ENCODE measurements around the gene LRMDA.

Gene LRMDA

DNA sequence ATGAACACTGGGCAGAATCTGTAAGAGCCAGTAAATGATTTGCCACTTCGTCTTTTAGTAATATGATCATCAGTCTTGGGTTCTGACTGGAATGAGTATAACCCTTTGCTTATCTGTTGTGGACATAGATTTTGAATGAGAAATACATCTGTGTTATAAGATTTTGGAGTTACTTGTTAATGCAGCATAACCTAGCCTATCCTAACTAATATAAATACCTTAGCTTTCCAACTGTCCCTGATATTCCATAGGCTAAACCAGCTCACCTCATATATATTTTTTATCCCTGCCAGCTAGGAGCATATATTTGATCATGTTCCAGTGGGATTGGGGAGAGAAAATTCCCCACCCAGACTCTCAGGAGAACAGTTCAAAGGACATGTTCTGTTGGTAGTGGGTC is 15.1 kb downstream of the LRMDA start:
- CTCF ChIA-PET, result no interaction called here
- H3K27ac ChIP-seq (ENCODE audit: extremely low read depth, low read depth, low read length), result no peak overlapping the region
- no peak for TF ChIP-seq ZNF473 (tag by site-specific recombination; IDR thresholded peaks at IDR 0.05)
- TF ChIP-seq SETDB1 (IDR thresholded peaks at IDR 0.05; ENCODE audit: insufficient read length, low read length), result peak; percentile 75
- H3K36me3 ChIP-seq (ENCODE audit: control insufficient read depth in 2 of 2, insufficient read depth in 1 of 2, low read length in 2 of 2), result no peaks in the 10 kb centered on the region
- H3K9me3 ChIP-seq (ENCODE audit: control insufficient read depth, insufficient read depth, low read depth, low read length), result no peaks in the 10 kb centered on the region
- H3K4me1 ChIP-seq (ENCODE audit: control insufficient read depth, insufficient read depth, low read length), result peaks cover 13% of the 10 kb centered on the region
- H3K4me3 ChIP-seq (ENCODE audit: low read depth, low read length), result no peak overlapping the region
- POLR2A ChIA-PET, result interaction anchor here (0.6 kb wide), 1 partner anchor 19 kb away, joined by 3 read pairs; no protein-coding TSS in a partner anchor

DNA sequence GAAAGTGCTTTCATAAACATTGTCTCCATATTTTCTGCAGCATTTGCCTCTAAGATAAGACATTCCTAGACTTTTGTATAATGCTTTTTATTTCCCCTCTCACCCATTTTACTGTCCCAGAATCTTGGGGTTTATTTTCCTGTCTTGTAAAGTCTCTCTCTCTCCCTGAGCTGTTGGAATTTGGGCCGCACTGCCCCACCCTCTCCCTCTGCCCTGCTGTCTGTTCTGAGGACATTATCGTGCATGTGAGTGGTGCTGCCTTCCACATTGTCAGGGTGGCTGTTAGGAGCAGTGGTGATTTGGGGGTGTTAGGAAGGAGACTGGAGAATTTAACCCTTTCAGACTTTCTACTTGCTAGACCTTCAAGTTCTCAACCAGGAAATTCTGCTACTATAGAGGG is 16.7 kb downstream of the LRMDA start:
- no peaks in the 10 kb centered on the region for H3K9me3 ChIP-seq (ENCODE audit: control insufficient read depth, insufficient read depth, low read depth, low read length)
- no peak overlapping the region for H3K27ac ChIP-seq (ENCODE audit: extremely low read depth, low read depth, low read length)
- CTCF ChIA-PET, result no interaction called here
- H3K36me3 ChIP-seq (ENCODE audit: control insufficient read depth in 2 of 2, insufficient read depth in 1 of 2, low read length in 2 of 2), result no peaks in the 10 kb centered on the region
- TF ChIP-seq ZNF830 (tag by site-specific recombination; IDR thresholded peaks at IDR 0.05; ENCODE audit: low read depth), result no peak
- no peak for TF ChIP-seq ZNF610 (tag by site-specific recombination; IDR thresholded peaks at IDR 0.05; ENCODE audit: borderline replicate concordance)
- no peak for TF ChIP-seq ZNF132 (tag by site-specific recombination; IDR thresholded peaks at IDR 0.05; ENCODE audit: borderline replicate concordance)
- TF ChIP-seq KLF16 (tag by site-specific recombination; IDR thresholded peaks at IDR 0.05), result no peak
- no peak for TF ChIP-seq ZNF48 (tag by site-specific recombination; IDR thresholded peaks at IDR 0.05)
- TF ChIP-seq, protein P1, sequence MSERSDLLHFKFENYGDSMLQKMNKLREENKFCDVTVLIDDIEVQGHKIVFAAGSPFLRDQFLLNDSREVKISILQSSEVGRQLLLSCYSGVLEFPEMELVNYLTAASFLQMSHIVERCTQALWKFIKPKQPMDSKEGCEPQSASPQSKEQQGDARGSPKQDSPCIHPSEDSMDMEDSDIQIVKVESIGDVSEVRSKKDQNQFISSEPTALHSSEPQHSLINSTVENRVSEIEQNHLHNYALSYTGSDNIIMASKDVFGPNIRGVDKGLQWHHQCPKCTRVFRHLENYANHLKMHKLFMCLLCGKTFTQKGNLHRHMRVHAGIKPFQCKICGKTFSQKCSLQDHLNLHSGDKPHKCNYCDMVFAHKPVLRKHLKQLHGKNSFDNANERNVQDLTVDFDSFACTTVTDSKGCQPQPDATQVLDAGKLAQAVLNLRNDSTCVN (tag by site-specific recombination; optimal IDR thresholded peaks at IDR 0.05), result no peak
- no peak for TF ChIP-seq ZFP37 (tag by site-specific recombination; IDR thresholded peaks at IDR 0.05)
- no peak for TF ChIP-seq ZNF629 (tag by site-specific recombination; IDR thresholded peaks at IDR 0.05)
- TF ChIP-seq, protein P2, sequence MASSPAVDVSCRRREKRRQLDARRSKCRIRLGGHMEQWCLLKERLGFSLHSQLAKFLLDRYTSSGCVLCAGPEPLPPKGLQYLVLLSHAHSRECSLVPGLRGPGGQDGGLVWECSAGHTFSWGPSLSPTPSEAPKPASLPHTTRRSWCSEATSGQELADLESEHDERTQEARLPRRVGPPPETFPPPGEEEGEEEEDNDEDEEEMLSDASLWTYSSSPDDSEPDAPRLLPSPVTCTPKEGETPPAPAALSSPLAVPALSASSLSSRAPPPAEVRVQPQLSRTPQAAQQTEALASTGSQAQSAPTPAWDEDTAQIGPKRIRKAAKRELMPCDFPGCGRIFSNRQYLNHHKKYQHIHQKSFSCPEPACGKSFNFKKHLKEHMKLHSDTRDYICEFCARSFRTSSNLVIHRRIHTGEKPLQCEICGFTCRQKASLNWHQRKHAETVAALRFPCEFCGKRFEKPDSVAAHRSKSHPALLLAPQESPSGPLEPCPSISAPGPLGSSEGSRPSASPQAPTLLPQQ (tag by site-specific recombination; IDR thresholded peaks at IDR 0.05), result no peak
- TF ChIP-seq, protein P3, sequence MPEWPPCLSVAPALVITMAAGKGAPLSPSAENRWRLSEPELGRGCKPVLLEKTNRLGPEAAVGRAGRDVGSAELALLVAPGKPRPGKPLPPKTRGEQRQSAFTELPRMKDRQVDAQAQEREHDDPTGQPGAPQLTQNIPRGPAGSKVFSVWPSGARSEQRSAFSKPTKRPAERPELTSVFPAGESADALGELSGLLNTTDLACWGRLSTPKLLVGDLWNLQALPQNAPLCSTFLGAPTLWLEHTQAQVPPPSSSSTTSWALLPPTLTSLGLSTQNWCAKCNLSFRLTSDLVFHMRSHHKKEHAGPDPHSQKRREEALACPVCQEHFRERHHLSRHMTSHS (tag by site-specific recombination; IDR thresholded peaks at IDR 0.05), result no peak
- no peak for TF ChIP-seq PRDM1 (tag by site-specific recombination; IDR thresholded peaks at IDR 0.05)
- POLR2A ChIA-PET, result no interaction called here
- peaks cover 14% of the 10 kb centered on the region for H3K4me1 ChIP-seq (ENCODE audit: control insufficient read depth, insufficient read depth, low read length)
- H3K4me3 ChIP-seq (ENCODE audit: low read depth, low read length), result no peak overlapping the region

DNA sequence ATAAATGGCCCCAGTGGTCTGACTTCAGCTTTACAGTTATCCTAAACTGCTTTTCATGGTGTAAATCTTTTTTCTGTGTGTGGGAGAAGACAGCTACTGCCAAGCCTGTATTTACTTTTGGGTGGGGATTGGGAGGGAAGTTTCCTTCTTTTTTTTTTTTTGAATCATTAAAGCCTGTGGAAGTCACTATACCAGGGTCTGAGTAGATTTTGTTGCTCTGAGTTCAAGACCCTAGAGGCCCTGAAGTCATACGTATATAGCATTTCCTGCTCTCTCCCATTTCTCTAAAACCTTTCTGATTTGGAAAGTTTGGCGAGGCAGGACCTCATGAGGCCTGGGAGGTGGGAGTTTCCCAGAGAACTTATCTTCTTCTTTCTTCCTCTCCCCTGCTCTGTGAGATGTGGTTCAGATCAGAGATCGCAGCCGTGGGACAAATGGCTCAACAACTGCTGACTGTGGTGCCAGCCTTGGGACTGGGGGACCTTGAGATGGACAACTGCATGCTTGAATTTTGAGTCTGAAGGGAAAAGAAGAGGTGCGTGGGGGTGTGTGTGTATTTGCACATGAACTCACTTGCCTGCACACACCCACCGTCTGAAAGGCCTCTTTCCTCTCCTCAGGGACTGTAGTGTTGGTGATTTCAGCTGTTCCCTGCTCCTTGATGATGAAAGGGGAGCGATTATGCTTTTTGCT is 18.1 kb downstream of the LRMDA start:
- no peaks in the 10 kb centered on the region for H3K9me3 ChIP-seq (ENCODE audit: control insufficient read depth, insufficient read depth, low read depth, low read length)
- H3K27ac ChIP-seq (ENCODE audit: extremely low read depth, low read depth, low read length), result peak overlapping the region; percentile 29; the same call in 1 of the 2 replicates
- H3K4me1 ChIP-seq (ENCODE audit: control insufficient read depth, insufficient read depth, low read length), result peaks cover 15% of the 10 kb centered on the region
- H3K36me3 ChIP-seq (ENCODE audit: control insufficient read depth in 2 of 2, insufficient read depth in 1 of 2, low read length in 2 of 2), result no peaks in the 10 kb centered on the region
- CTCF ChIA-PET, result interaction anchor here (0.6 to 1.1 kb wide), 2 partner anchors 17 to 1645 kb away, joined by 3 read pairs; no protein-coding TSS in a partner anchor
- H3K4me3 ChIP-seq (ENCODE audit: low read depth, low read length), result no peak overlapping the region
- POLR2A ChIA-PET, result no interaction called here
- TF ChIP-seq KLF9 (tag by site-specific recombination; IDR thresholded peaks at IDR 0.05; ENCODE audit: low read depth), result 0 out of 2 replicates have a peak, but pooled peaks have one; percentile 36
- TF ChIP-seq ZBTB48 (tag by site-specific recombination; IDR thresholded peaks at IDR 0.05), result peak; percentile 78
- TF ChIP-seq ZFHX2 (tag by site-specific recombination; conservative IDR thresholded peaks at IDR 0.05), result peak; percentile 57
- TF ChIP-seq, protein P4, sequence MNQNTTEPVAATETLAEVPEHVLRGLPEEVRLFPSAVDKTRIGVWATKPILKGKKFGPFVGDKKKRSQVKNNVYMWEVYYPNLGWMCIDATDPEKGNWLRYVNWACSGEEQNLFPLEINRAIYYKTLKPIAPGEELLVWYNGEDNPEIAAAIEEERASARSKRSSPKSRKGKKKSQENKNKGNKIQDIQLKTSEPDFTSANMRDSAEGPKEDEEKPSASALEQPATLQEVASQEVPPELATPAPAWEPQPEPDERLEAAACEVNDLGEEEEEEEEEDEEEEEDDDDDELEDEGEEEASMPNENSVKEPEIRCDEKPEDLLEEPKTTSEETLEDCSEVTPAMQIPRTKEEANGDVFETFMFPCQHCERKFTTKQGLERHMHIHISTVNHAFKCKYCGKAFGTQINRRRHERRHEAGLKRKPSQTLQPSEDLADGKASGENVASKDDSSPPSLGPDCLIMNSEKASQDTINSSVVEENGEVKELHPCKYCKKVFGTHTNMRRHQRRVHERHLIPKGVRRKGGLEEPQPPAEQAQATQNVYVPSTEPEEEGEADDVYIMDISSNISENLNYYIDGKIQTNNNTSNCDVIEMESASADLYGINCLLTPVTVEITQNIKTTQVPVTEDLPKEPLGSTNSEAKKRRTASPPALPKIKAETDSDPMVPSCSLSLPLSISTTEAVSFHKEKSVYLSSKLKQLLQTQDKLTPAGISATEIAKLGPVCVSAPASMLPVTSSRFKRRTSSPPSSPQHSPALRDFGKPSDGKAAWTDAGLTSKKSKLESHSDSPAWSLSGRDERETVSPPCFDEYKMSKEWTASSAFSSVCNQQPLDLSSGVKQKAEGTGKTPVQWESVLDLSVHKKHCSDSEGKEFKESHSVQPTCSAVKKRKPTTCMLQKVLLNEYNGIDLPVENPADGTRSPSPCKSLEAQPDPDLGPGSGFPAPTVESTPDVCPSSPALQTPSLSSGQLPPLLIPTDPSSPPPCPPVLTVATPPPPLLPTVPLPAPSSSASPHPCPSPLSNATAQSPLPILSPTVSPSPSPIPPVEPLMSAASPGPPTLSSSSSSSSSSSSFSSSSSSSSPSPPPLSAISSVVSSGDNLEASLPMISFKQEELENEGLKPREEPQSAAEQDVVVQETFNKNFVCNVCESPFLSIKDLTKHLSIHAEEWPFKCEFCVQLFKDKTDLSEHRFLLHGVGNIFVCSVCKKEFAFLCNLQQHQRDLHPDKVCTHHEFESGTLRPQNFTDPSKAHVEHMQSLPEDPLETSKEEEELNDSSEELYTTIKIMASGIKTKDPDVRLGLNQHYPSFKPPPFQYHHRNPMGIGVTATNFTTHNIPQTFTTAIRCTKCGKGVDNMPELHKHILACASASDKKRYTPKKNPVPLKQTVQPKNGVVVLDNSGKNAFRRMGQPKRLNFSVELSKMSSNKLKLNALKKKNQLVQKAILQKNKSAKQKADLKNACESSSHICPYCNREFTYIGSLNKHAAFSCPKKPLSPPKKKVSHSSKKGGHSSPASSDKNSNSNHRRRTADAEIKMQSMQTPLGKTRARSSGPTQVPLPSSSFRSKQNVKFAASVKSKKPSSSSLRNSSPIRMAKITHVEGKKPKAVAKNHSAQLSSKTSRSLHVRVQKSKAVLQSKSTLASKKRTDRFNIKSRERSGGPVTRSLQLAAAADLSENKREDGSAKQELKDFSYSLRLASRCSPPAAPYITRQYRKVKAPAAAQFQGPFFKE (tag by site-specific recombination; IDR thresholded peaks at IDR 0.05; ENCODE audit: borderline replicate concordance), result no peak
- TF ChIP-seq EGR2 (tag by site-specific recombination; IDR thresholded peaks at IDR 0.05; ENCODE audit: low read depth), result 0 out of 2 replicates have a peak, but pooled peaks have one; percentile 11
- TF ChIP-seq KLF1 (tag by site-specific recombination; IDR thresholded peaks at IDR 0.05), result peak; percentile 76
